Activated naive CD8-positive, alpha-beta T cell treated with anti-CD3 and anti-CD28 coated beads, Interleukin-2, amount 50 U/mL, for 24 hours (primary cell): ENCODE results near the gene MESP1.

Experiments used
- ATAC-seq: fragments of 150-1000 bp; cut with Tn5 transposase; one replicate; pipeline ENCODE4 v1.10.0; 2021
- DNase-seq: peaks from one replicate; pipeline ENCODE4 v3.0.0; 2021
- H3K27ac Mint-ChIP-seq: one replicate; pipeline ENCODE4 v1.8.0; 2021; ENCODE audit warnings: mild to moderate bottlenecking, mixed read lengths
- H3K27me3 Mint-ChIP-seq: one replicate; pipeline ENCODE4 v1.8.0; 2021; ENCODE audit warnings: mixed read lengths
- H3K36me3 Mint-ChIP-seq: one replicate; pipeline ENCODE4 v1.8.0; 2021; ENCODE audit warnings: low read depth, mixed read lengths
- H3K4me1 Mint-ChIP-seq: one replicate; pipeline ENCODE4 v1.8.0; 2021; ENCODE audit warnings: mixed read lengths
- H3K4me3 Mint-ChIP-seq: one replicate; pipeline ENCODE4 v1.8.0; 2021; ENCODE audit warnings: mild to moderate bottlenecking, moderate library complexity, mixed read lengths
- H3K9me3 Mint-ChIP-seq: one replicate; pipeline ENCODE4 v1.8.0; 2021; ENCODE audit warnings: mixed read lengths

Gene MESP1

GRCh38 chr15:89755701-89756100 is 4.7 kb upstream of the MESP1 start:
- Mint-ChIP-seq H3K9me3 (no peaks in the 10 kb centered on the region), H3K4me3 (no peak overlapping the region), H3K4me1 (no peaks in the 10 kb centered on the region), H3K27ac (no peak overlapping the region), H3K36me3 (no peaks in the 10 kb centered on the region), H3K27me3 (peaks cover 19% of the 10 kb centered on the region)
- DNase-seq (no peak), ATAC-seq (no peak)

GRCh38 chr15:89754361-89755154 is 3.5 kb upstream of the MESP1 start:
- peaks cover 4% of the 10 kb centered on the region for H3K4me1 Mint-ChIP-seq
- peaks cover 17% of the 10 kb centered on the region for H3K27me3 Mint-ChIP-seq
- ATAC-seq = no peak
- no peak overlapping the region for H3K4me3 Mint-ChIP-seq
- H3K36me3 Mint-ChIP-seq = no peaks in the 10 kb centered on the region
- H3K9me3 Mint-ChIP-seq = no peaks in the 10 kb centered on the region
- DNase-seq = no peak
- no peak overlapping the region for H3K27ac Mint-ChIP-seq

- H3K9me3 Mint-ChIP-seq = no peaks in the 10 kb centered on the region
- no peaks in the 10 kb centered on the region for H3K36me3 Mint-ChIP-seq
- DNase-seq (no peak), ATAC-seq (no peak)
- H3K27ac Mint-ChIP-seq = no peak overlapping the region
- H3K27me3 Mint-ChIP-seq = peaks cover 20% of the 10 kb centered on the region
- H3K4me1 Mint-ChIP-seq = peaks cover 7% of the 10 kb centered on the region
- H3K4me3 Mint-ChIP-seq = no peak overlapping the region
Measured at GRCh38 chr15:89753855-89754254, 2.8 kb upstream of the MESP1 start.

- H3K9me3 Mint-ChIP-seq = no peaks in the 10 kb centered on the region
- no peak overlapping the region for H3K27ac Mint-ChIP-seq
- no peaks in the 10 kb centered on the region for H3K36me3 Mint-ChIP-seq
- no peak for ATAC-seq
- no peak overlapping the region for H3K4me3 Mint-ChIP-seq
- H3K4me1 Mint-ChIP-seq = peaks cover 7% of the 10 kb centered on the region
- H3K27me3 Mint-ChIP-seq = peaks cover 20% of the 10 kb centered on the region
- no peak for DNase-seq
Measured at GRCh38 chr15:89751748-89752147, 699 bp upstream of the MESP1 start.

- Mint-ChIP-seq H3K36me3 (no peaks in the 10 kb centered on the region), H3K27me3 (peaks cover 16% of the 10 kb centered on the region), H3K4me1 (peaks cover 7% of the 10 kb centered on the region), H3K9me3 (no peaks in the 10 kb centered on the region), H3K27ac (peak overlapping the region; percentile 37), H3K4me3 (peak overlapping the region; percentile 76)
- DNase-seq = peak; percentile 22
- peak; percentile 1 for ATAC-seq
Measured at GRCh38 chr15:89749951-89750559, 994 bp downstream of the MESP1 start.

GRCh38 chr15:89749526-89749925 is 1.5 kb downstream of the MESP1 start:
- peak overlapping the region; percentile 76 for H3K4me3 Mint-ChIP-seq
- H3K9me3 Mint-ChIP-seq = no peaks in the 10 kb centered on the region
- no peaks in the 10 kb centered on the region for H3K36me3 Mint-ChIP-seq
- no peak for DNase-seq
- H3K27me3 Mint-ChIP-seq = peaks cover 12% of the 10 kb centered on the region
- peaks cover 7% of the 10 kb centered on the region for H3K4me1 Mint-ChIP-seq
- no peak for ATAC-seq
- peak overlapping the region; percentile 14 for H3K27ac Mint-ChIP-seq

GRCh38 chr15:89749054-89749453 is 2.0 kb downstream of the MESP1 start:
- no peak for ATAC-seq
- Mint-ChIP-seq H3K27me3 (peaks cover 11% of the 10 kb centered on the region), H3K4me1 (peaks cover 7% of the 10 kb centered on the region), H3K4me3 (peak overlapping the region; percentile 76), H3K9me3 (no peaks in the 10 kb centered on the region), H3K27ac (no peak overlapping the region), H3K36me3 (no peaks in the 10 kb centered on the region)
- no peak for DNase-seq

- no peak overlapping the region for H3K4me3 Mint-ChIP-seq
- no peak for DNase-seq
- H3K36me3 Mint-ChIP-seq = no peaks in the 10 kb centered on the region
- H3K27me3 Mint-ChIP-seq = peaks cover 11% of the 10 kb centered on the region
- no peak for ATAC-seq
- no peaks in the 10 kb centered on the region for H3K9me3 Mint-ChIP-seq
- H3K27ac Mint-ChIP-seq = peak overlapping the region; percentile 17
- H3K4me1 Mint-ChIP-seq = peaks cover 7% of the 10 kb centered on the region
Measured at GRCh38 chr15:89747708-89748682, 3.1 kb downstream of the MESP1 start.

GRCh38 chr15:89746386-89746780 is 4.7 kb downstream of the MESP1 start:
- H3K4me1 Mint-ChIP-seq = peaks cover 7% of the 10 kb centered on the region
- DNase-seq (no peak), ATAC-seq (no peak)
- no peak overlapping the region for H3K27ac Mint-ChIP-seq
- no peaks in the 10 kb centered on the region for H3K36me3 Mint-ChIP-seq
- peaks cover 4% of the 10 kb centered on the region for H3K27me3 Mint-ChIP-seq
- no peak overlapping the region for H3K4me3 Mint-ChIP-seq
- no peaks in the 10 kb centered on the region for H3K9me3 Mint-ChIP-seq

GRCh38 chr15:89745768-89746167 is 5.3 kb downstream of the MESP1 start:
- H3K4me1 Mint-ChIP-seq = peaks cover 7% of the 10 kb centered on the region
- no peak overlapping the region for H3K4me3 Mint-ChIP-seq
- H3K36me3 Mint-ChIP-seq = no peaks in the 10 kb centered on the region
- no peak overlapping the region for H3K27ac Mint-ChIP-seq
- ATAC-seq = no peak
- no peaks in the 10 kb centered on the region for H3K9me3 Mint-ChIP-seq
- peaks cover 4% of the 10 kb centered on the region for H3K27me3 Mint-ChIP-seq
- no peak for DNase-seq

GRCh38 chr15:89745131-89745530 is 5.9 kb downstream of the MESP1 start:
- Mint-ChIP-seq H3K36me3 (no peaks in the 10 kb centered on the region), H3K9me3 (no peaks in the 10 kb centered on the region), H3K4me3 (no peak overlapping the region), H3K27ac (no peak overlapping the region), H3K4me1 (peaks cover 7% of the 10 kb centered on the region), H3K27me3 (peaks cover 4% of the 10 kb centered on the region)
- no peak for DNase-seq
- no peak for ATAC-seq

GRCh38 chr15:89743594-89743993 is 7.5 kb downstream of the MESP1 start:
- Mint-ChIP-seq H3K27ac (no peak overlapping the region), H3K9me3 (no peaks in the 10 kb centered on the region), H3K4me3 (no peak overlapping the region), H3K36me3 (no peaks in the 10 kb centered on the region), H3K4me1 (no peaks in the 10 kb centered on the region), H3K27me3 (no peaks in the 10 kb centered on the region)
- DNase-seq (no peak), ATAC-seq (no peak)

GRCh38 chr15:89743011-89743410 is 8.0 kb downstream of the MESP1 start:
- ATAC-seq (no peak), DNase-seq (no peak)
- no peaks in the 10 kb centered on the region for H3K36me3 Mint-ChIP-seq
- H3K9me3 Mint-ChIP-seq = no peaks in the 10 kb centered on the region
- no peak overlapping the region for H3K27ac Mint-ChIP-seq
- H3K4me1 Mint-ChIP-seq = no peaks in the 10 kb centered on the region
- H3K4me3 Mint-ChIP-seq = no peak overlapping the region
- no peaks in the 10 kb centered on the region for H3K27me3 Mint-ChIP-seq

- DNase-seq (peak; percentile 53), ATAC-seq (peak; percentile 85)
- H3K27me3 Mint-ChIP-seq = peaks cover 1% of the 10 kb centered on the region
- no peaks in the 10 kb centered on the region for H3K9me3 Mint-ChIP-seq
- H3K36me3 Mint-ChIP-seq = no peaks in the 10 kb centered on the region
- H3K4me1 Mint-ChIP-seq = no peaks in the 10 kb centered on the region
- H3K27ac Mint-ChIP-seq = no peak overlapping the region
- no peak overlapping the region for H3K4me3 Mint-ChIP-seq
Measured at GRCh38 chr15:89740137-89740536, 10.9 kb downstream of the MESP1 start.
